ENCODE data around the gene AATK.
A peak's percentile ranks its signal among the peaks of the same experiment; 100 is the strongest.

The AATK gene

GRCh38 chr17:81179861-81180260 is 13.8 kb upstream of the AATK start:
- no peak for DNase-seq

- DNase-seq, result no peak
Observed at GRCh38 chr17:81179220-81179619, 13.2 kb upstream of the AATK start.

GRCh38 chr17:81178136-81179091 is 12.4 kb upstream of the AATK start:
- no peak for DNase-seq

GRCh38 chr17:81176666-81177065 is 10.6 kb upstream of the AATK start:
- DNase-seq, result peak in 1 of 3 experiments; percentile 2

GRCh38 chr17:81173762-81174155 is 7.7 kb upstream of the AATK start:
- DNase-seq, result no peak

- DNase-seq, result no peak
Observed at GRCh38 chr17:81173052-81173761, 7.2 kb upstream of the AATK start.

- DNase-seq, result no peak
Observed at GRCh38 chr17:81171941-81172340, 5.9 kb upstream of the AATK start.

GRCh38 chr17:81170727-81171494 is 4.9 kb upstream of the AATK start:
- DNase-seq, result no peak

GRCh38 chr17:81169870-81170309 is 3.9 kb upstream of the AATK start:
- DNase-seq, result no peak

- no peak for DNase-seq
Observed at GRCh38 chr17:81167638-81168037, 1.6 kb upstream of the AATK start.

GRCh38 chr17:81167194-81167524 is 1.1 kb upstream of the AATK start:
- DNase-seq, result no peak

GRCh38 chr17:81165246-81166032 is 582 bp downstream of the AATK start, which contains the start of gene PVALEF:
PVALEF (plus strand) TSS chr17:81165507; CDS start chr17:81181227, 15,720 bp downstream.
- DNase-seq, result peak in 2 of 3 experiments; percentile 52 to 59

GRCh38 chr17:81164371-81165245 is 1.4 kb downstream of the AATK start:
- DNase-seq, result peak in 2 of 3 experiments; percentile 16 to 38

GRCh38 chr17:81163703-81164370 is 2.2 kb downstream of the AATK start:
- no peak for DNase-seq

- DNase-seq, result no peak
Observed at GRCh38 chr17:81163051-81163695, 2.8 kb downstream of the AATK start.

GRCh38 chr17:81162491-81162890 is 3.5 kb downstream of the AATK start:
- DNase-seq, result no peak

GRCh38 chr17:81161972-81162371 is 4.0 kb downstream of the AATK start:
- peak in 1 of 3 experiments; percentile 7 for DNase-seq

- no peak for DNase-seq
Observed at GRCh38 chr17:81161536-81161935, 4.5 kb downstream of the AATK start.

- DNase-seq, result no peak
Observed at GRCh38 chr17:81160747-81161453, 5.1 kb downstream of the AATK start.
